ENCODE measurements around the gene SEC14L1.

SEC14L1 gene

DNA sequence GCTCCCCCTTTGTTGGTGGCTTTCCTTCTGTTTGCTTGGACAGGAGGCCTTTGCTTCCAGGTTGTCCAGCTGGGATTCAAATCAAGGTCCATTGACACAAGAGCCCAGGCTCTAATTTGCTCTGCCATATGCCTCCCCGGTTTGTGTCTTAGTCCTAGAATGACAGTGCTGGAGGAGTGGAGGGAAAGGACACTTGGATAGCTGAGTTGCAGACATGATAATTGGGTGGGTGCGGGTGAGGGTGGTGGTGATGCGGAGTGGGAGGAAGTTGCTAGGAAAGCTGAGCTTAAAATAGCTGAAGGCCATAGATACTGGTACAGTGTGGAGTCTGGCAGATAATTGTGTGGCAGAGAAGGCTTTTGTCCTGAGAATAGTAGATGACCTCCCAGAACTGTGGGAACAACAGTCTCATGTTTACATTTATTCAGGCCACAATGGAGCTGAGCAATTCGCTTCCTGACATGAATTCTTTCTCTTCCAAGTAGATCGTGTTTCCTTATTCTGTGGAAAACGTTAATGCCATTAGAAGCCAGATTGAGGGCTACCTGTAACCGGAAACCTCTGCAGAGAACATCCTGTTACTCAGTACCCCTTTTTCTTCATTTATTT is 23.8 kb downstream of the SEC14L1 start:
- TF ChIP-seq EZH2 (IDR thresholded peaks at IDR 0.05; ENCODE audit: borderline replicate concordance, low read depth, low read length, severe bottlenecking) = no peak
- TF ChIP-seq, protein P1, sequence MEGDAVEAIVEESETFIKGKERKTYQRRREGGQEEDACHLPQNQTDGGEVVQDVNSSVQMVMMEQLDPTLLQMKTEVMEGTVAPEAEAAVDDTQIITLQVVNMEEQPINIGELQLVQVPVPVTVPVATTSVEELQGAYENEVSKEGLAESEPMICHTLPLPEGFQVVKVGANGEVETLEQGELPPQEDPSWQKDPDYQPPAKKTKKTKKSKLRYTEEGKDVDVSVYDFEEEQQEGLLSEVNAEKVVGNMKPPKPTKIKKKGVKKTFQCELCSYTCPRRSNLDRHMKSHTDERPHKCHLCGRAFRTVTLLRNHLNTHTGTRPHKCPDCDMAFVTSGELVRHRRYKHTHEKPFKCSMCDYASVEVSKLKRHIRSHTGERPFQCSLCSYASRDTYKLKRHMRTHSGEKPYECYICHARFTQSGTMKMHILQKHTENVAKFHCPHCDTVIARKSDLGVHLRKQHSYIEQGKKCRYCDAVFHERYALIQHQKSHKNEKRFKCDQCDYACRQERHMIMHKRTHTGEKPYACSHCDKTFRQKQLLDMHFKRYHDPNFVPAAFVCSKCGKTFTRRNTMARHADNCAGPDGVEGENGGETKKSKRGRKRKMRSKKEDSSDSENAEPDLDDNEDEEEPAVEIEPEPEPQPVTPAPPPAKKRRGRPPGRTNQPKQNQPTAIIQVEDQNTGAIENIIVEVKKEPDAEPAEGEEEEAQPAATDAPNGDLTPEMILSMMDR (IDR thresholded peaks at IDR 0.05; ENCODE audit: borderline replicate concordance, extremely low read depth, low read length, poor library complexity, severe bottlenecking) = no peak
- no peaks in the 10 kb centered on the region for H3K4me1 ChIP-seq (ENCODE audit: insufficient read depth, low read length)
- DNase-seq = no peak

GRCh38 chr17:77165577-77165976 is 24.8 kb downstream of the SEC14L1 start:
- 0 out of 2 replicates have a peak, but pooled peaks cover 2% of the 10 kb centered on the region for H3K79me2 ChIP-seq (ENCODE audit: insufficient read depth, low read length)
- no peaks in the 10 kb centered on the region for H4K20me1 ChIP-seq (ENCODE audit: insufficient read depth, low read length)
- no peak for DNase-seq
- H3K4me1 ChIP-seq (ENCODE audit: insufficient read depth, low read length) = no peaks in the 10 kb centered on the region
- H3K9ac ChIP-seq (ENCODE audit: low read depth, low read length) = no peak overlapping the region
- TF ChIP-seq, protein P1 (IDR thresholded peaks at IDR 0.05; ENCODE audit: borderline replicate concordance, extremely low read depth, low read length, poor library complexity, severe bottlenecking) = no peak
- no peak for TF ChIP-seq EZH2 (IDR thresholded peaks at IDR 0.05; ENCODE audit: borderline replicate concordance, low read depth, low read length, severe bottlenecking)
- H3K9me3 ChIP-seq (ENCODE audit: insufficient read depth, low read length, severe bottlenecking) = peaks cover 33% of the 10 kb centered on the region
- peaks cover 13% of the 10 kb centered on the region; the same call in 1 of the 2 replicates for H3K36me3 ChIP-seq (ENCODE audit: insufficient read depth, low read length)
- H2AFZ ChIP-seq (ENCODE audit: low read depth, low read length) = no peak overlapping the region
- no peaks in the 10 kb centered on the region for H3K27me3 ChIP-seq (ENCODE audit: insufficient read depth, low read length, poor library complexity)
- no peak for ATAC-seq (ENCODE audit: insufficient read depth, low read depth)
- no peak overlapping the region for H3K27ac ChIP-seq (ENCODE audit: low read length)
- no peak overlapping the region for H3K4me2 ChIP-seq (ENCODE audit: insufficient read depth, low read length)
- H3K4me3 ChIP-seq (ENCODE audit: low read depth in 1 of 2, low read length in 2 of 2) = no peak overlapping the region

More for the DNA sequence above, 23.8 kb downstream of the SEC14L1 start:
- no peak overlapping the region for H3K4me3 ChIP-seq (ENCODE audit: low read depth in 1 of 2, low read length in 2 of 2)
- peaks cover 10% of the 10 kb centered on the region; the same call in 1 of the 2 replicates for H3K36me3 ChIP-seq (ENCODE audit: insufficient read depth, low read length)
- H3K9ac ChIP-seq (ENCODE audit: low read depth, low read length) = no peak overlapping the region
- H4K20me1 ChIP-seq (ENCODE audit: insufficient read depth, low read length) = no peaks in the 10 kb centered on the region
- H3K4me2 ChIP-seq (ENCODE audit: insufficient read depth, low read length) = no peak overlapping the region
- no peak for ATAC-seq (ENCODE audit: insufficient read depth, low read depth)
- H3K79me2 ChIP-seq (ENCODE audit: insufficient read depth, low read length) = 0 out of 2 replicates have a peak, but pooled peaks cover 2% of the 10 kb centered on the region
- no peak overlapping the region for H3K27ac ChIP-seq (ENCODE audit: low read length)
- no peaks in the 10 kb centered on the region for H3K27me3 ChIP-seq (ENCODE audit: insufficient read depth, low read length, poor library complexity)
- H2AFZ ChIP-seq (ENCODE audit: low read depth, low read length) = no peak overlapping the region
- H3K9me3 ChIP-seq (ENCODE audit: insufficient read depth, low read length, severe bottlenecking) = peaks cover 33% of the 10 kb centered on the region

GRCh38 chr17:77167472-77168306 is 26.9 kb downstream of the SEC14L1 start:
- TF ChIP-seq, protein P1 (IDR thresholded peaks at IDR 0.05; ENCODE audit: borderline replicate concordance, extremely low read depth, low read length, poor library complexity, severe bottlenecking) = no peak
- no peak for TF ChIP-seq EZH2 (IDR thresholded peaks at IDR 0.05; ENCODE audit: borderline replicate concordance, low read depth, low read length, severe bottlenecking)
- Histone ChIP-seq H3K4me2 (ENCODE audit: insufficient read depth, low read length) (no peak overlapping the region), H3K36me3 (ENCODE audit: insufficient read depth, low read length) (peaks cover 13% of the 10 kb centered on the region; the same call in 1 of the 2 replicates), H3K4me1 (ENCODE audit: insufficient read depth, low read length) (no peaks in the 10 kb centered on the region), H3K79me2 (ENCODE audit: insufficient read depth, low read length) (0 out of 2 replicates have a peak, but pooled peaks cover 2% of the 10 kb centered on the region), H3K27ac (ENCODE audit: low read length) (no peak overlapping the region), H3K9me3 (ENCODE audit: insufficient read depth, low read length, severe bottlenecking) (peaks cover 38% of the 10 kb centered on the region), H3K4me3 (ENCODE audit: low read depth in 1 of 2, low read length in 2 of 2) (no peak overlapping the region), H3K9ac (ENCODE audit: low read depth, low read length) (no peak overlapping the region), H2AFZ (ENCODE audit: low read depth, low read length) (no peak overlapping the region), H4K20me1 (ENCODE audit: insufficient read depth, low read length) (no peaks in the 10 kb centered on the region), H3K27me3 (ENCODE audit: insufficient read depth, low read length, poor library complexity) (no peaks in the 10 kb centered on the region)
- DNase-seq = no peak
- no peak for ATAC-seq (ENCODE audit: insufficient read depth, low read depth)
